Thyroid gland (tissue), 4 donors: Measurements from ENCODE around the gene DMRT1.

Experiments
- CTCF ChIP-seq, 6 experiments: fragments of 200-600 bp in 3 of 6; fragments of 450-650 bp in 3 of 6; sonication (generic) in 3 of 6; IDR thresholded peaks; one replicate each; pipeline ENCODE4 v1.5.1; 2016 to 2019; ENCODE audit warnings: antibody characterized with exemption in 6 of 6, mild to moderate bottlenecking in 2 of 6, inconsistent platforms in 1 of 6, moderate library complexity in 1 of 6
- POLR2A ChIP-seq, 2 donors: fragments of 450-650 bp; IDR thresholded peaks; one replicate each; pipeline ENCODE4 v1.6.1; 2017; ENCODE audit warnings: antibody characterized with exemption in 2 of 2, mild to moderate bottlenecking in 2 of 2, moderate library complexity in 1 of 2

- TF ChIP-seq CTCF (IDR thresholded peaks at IDR 0.05) (no peak), POLR2A (IDR thresholded peaks at IDR 0.05) (no peak)
Measured at GRCh38 chr9:975740-976257, 134.3 kb downstream of the DMRT1 start.
